Right lobe of liver (tissue), 6 donors: Measurements from ENCODE around the gene FUT6. TPM values are rescaled to one million over a fixed set of nuclear protein-coding genes. Genes with fewer than 3 reads are reported as not detected.

Experiments
- ATAC-seq, 4 donors: fragments of 200-7000 bp; cut with Tn5 transposase; one replicate each; pipeline ENCODE4 v1.9.1; 2020; ENCODE audit warnings: mild to moderate bottlenecking in 4 of 4, moderate library complexity in 4 of 4
- DNase-seq, 3 donors: peaks; one replicate each; pipeline ENCODE4 v3.0.0-alpha.2; 2020
- H3K27ac ChIP-seq, 3 donors: fragments of 200-600 bp; one replicate each; pipeline ENCODE4 v1.8.0; 2022
- H3K27me3 ChIP-seq, 2 donors: fragments of 200-600 bp; one replicate each; pipeline ENCODE4 v1.8.0; 2022
- H3K36me3 ChIP-seq, 4 donors: fragments of 200-600 bp; sonication (generic) in 1 of 4; one replicate each; pipeline versions ENCODE4 v1.5.1 to v1.8.0; 2017 to 2022; ENCODE audit warnings: control low read depth in 1 of 4
- H3K4me1 ChIP-seq, 4 donors: fragments of 200-600 bp; sonication (generic) in 1 of 4; one replicate each; pipeline versions ENCODE4 v1.5.1 to v1.8.0; 2017 to 2022; ENCODE audit warnings: control low read depth in 1 of 4
- H3K4me3 ChIP-seq, 3 donors: fragments of 200-600 bp; one replicate each; pipeline ENCODE4 v1.8.0; 2022
- H3K9me3 ChIP-seq, 4 donors: fragments of 200-600 bp; sonication (generic) in 1 of 4; one replicate each; pipeline versions ENCODE4 v1.5.1 to v1.8.0; 2017 to 2022; ENCODE audit warnings: control low read depth in 1 of 4
- POLR2A ChIP-seq: fragments of 450-650 bp; IDR thresholded peaks from one replicate; pipeline ENCODE4 v1.6.1; 2017; ENCODE audit warnings: antibody characterized with exemption, mild to moderate bottlenecking
- WGBS: methylation state at CpG from one replicate; pipeline ENCODE4 v1.1.6; 2018; ENCODE audit warnings: low coverage, low lambda C conversion rate; ENCODE audit not compliant: insufficient coverage; ENCODE audit errors: missing lambda C conversion rate; 5-methylcytosine and 5-hydroxymethylcytosine counted together
- intact Hi-C, 2 donors: fragments of 100-400 bp; cut with DNase I; formaldehyde crosslinking; loops; one replicate each; pipeline versions ENCODE4 v1.11.2 to v1.14.1; 2022
- total RNA-seq, 6 experiments: library from RNA; depleted of rRNA in 2 of 6; stranded (reverse); fragments of >200 nt in 2 of 6; fragmentation: NEBNext Ultra II Directional in 3 of 6; extraction: Animal tissue kit (Norgen Biotek cat#: 25700) in 3 of 6; gene quantifications; one replicate each; pipeline versions ENCODE4 v1.1.0 to v1.2.4, GENCODE V29; 2016 to 2023
- TF ChIP-seq, protein P1 (sequence below), 4 donors: fragments of 200-600 bp in 3 of 4; fragments of 450-650 bp in 1 of 4; IDR thresholded peaks; one replicate each; pipeline versions ENCODE4 v1.5.1 to v1.8.0; 2016 to 2022; ENCODE audit warnings: antibody characterized with exemption in 4 of 4, mild to moderate bottlenecking in 2 of 4
- donor health status: DM: no; HTN: yes; CAD: no.
- donor health status: DM: no; HTN: no; CAD: no.
- donor health status: DM: no; HTN: no; CAD: no.
- donor health status: DM: no; HTN: yes; CAD: no.
- donor health status: DM: no; HTN: yes; CAD: no.

FUT6 gene
- total RNA-seq, 6 experiments from 2014 or later, result 2.3 to 28.1 (median 9.7) TPM

DNA sequence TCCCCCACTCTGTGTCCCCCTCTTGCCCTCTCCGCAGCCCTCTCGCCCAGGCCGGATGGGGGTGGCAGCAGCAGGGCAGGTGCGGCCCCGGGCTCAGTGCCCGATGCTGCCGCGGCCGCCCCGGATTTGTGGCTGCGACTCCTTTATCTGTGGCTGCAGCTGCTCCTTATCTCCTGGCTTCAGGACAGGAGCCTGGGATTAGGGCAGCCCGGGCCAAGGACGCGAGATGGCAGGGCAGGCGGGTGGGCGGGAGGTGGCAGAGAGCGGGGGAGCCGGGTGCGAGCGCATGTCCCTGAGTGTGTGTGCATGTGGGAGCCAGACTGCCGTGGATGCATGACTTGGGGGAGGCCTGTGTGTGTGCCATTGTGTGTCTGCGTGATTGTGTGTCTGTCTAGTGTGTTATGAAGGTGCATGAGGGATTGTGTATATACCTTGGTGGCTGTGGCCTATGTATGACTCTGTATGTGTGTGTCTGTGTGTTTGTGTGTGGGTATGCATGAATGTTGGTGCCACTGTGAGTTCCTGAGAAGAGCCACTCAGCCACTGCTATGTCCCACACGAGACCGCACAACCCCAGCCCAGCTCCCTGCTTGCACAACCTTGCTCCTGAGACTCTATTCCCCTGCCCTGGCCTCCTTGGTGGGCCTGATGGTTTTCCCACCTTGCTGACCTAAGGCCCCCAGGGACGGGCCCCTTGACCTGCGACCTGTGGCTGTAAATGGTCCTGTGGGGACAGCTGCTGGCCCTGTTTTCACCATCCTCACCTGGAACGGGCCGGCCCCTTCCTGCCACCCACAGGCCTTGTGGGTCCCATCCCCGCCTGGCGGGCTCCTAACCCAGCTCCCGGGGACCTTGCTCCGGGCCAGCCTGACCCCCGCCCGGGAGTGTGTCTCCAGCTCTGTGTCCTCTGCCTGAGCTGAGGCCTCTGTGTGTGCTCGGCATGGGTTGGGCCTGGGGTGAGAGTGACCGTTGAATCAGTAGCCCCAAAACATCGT lies 40.0 kb downstream of the FUT6 start:
- Histone ChIP-seq H3K27ac (peak overlapping the region; percentile 20 to 67 (median 45)), H3K36me3 (no peaks in the 10 kb centered on the region), H3K9me3 (no peaks in the 10 kb centered on the region), H3K4me1 (peaks cover 0 to 49% (median 21%) of the 10 kb centered on the region in 4 donors), H3K4me3 (no peak overlapping the region), H3K27me3 (no peaks in the 10 kb centered on the region)
- 11% methylated on average over 14 of the region's 37 CpGs for WGBS
- DNase-seq (peak; percentile 65 to 80 (median 79)), ATAC-seq (peak; percentile 1 to 35 (median 19))
- intact Hi-C loops, result loop anchor here in 1 of 2 donors (10.0 kb wide), 1 partner anchor 165 kb away; no protein-coding TSS in a partner anchor
- TF ChIP-seq, protein P1, sequence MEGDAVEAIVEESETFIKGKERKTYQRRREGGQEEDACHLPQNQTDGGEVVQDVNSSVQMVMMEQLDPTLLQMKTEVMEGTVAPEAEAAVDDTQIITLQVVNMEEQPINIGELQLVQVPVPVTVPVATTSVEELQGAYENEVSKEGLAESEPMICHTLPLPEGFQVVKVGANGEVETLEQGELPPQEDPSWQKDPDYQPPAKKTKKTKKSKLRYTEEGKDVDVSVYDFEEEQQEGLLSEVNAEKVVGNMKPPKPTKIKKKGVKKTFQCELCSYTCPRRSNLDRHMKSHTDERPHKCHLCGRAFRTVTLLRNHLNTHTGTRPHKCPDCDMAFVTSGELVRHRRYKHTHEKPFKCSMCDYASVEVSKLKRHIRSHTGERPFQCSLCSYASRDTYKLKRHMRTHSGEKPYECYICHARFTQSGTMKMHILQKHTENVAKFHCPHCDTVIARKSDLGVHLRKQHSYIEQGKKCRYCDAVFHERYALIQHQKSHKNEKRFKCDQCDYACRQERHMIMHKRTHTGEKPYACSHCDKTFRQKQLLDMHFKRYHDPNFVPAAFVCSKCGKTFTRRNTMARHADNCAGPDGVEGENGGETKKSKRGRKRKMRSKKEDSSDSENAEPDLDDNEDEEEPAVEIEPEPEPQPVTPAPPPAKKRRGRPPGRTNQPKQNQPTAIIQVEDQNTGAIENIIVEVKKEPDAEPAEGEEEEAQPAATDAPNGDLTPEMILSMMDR (IDR thresholded peaks at IDR 0.05), result no peak
- no peak for TF ChIP-seq POLR2A

DNA sequence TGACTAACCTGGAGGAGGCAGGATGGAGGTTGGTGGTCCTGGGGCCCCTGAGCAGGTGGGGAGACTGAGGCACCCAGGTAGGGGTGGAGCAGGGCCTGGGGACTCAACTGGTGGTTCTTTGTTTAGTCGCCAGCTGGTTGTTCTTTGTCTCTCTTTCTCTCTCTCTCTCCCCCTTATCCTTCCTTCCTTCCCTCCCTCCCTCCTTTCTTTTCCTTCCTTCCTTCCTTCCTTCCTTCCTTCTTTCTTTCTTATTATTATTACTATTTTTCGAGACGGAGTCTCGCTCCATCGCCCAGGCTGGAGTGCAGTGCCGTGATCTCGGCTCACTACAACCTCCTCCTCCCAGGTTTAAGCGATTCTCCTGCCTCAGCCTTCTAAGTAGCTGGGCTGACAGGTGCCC lies 41.3 kb downstream of the FUT6 start:
- 96% methylated on average over 4 of the region's 8 CpGs for WGBS
- Histone ChIP-seq H3K36me3 (no peaks in the 10 kb centered on the region), H3K9me3 (no peaks in the 10 kb centered on the region), H3K27me3 (no peaks in the 10 kb centered on the region), H3K27ac (no peak overlapping the region), H3K4me1 (peaks cover 0 to 46% (median 19%) of the 10 kb centered on the region in 4 donors), H3K4me3 (no peak overlapping the region)
- ATAC-seq (no peak), DNase-seq (no peak)
- TF ChIP-seq, protein P1 (IDR thresholded peaks at IDR 0.05), result no peak
- TF ChIP-seq POLR2A, result no peak
- intact Hi-C loops, result no loop called here

DNA sequence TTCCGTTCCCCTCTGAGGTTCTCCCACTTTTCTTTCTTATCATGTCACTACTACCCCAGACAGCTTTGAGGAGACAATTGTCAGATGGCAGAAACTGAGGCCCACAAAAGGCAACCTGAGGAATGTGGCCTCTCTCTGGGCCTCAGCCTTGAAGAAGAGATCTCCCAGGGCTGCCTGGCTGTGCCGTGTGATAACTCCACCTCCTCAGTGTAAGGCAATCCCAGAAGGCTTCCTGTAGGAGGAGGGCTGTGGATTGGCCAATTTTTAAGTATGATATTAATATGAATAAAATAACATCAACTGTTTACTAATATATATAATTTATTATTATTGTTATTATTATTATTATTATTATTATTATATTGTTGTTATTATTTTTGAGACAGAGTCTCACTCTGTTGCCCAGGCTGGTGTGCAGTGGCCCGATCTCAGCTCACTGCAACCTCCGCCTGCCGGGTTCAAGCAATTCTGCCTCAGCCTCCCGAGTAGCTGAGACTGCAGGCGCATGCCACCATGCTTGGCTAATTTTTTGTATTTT lies 44.1 kb downstream of the FUT6 start:
- H3K9me3 ChIP-seq, result no peaks in the 10 kb centered on the region
- 93% methylated on average over 7 of the region's 7 CpGs for WGBS
- ATAC-seq (no peak), DNase-seq (no peak)
- intact Hi-C loops, result no loop called here
- no peak overlapping the region for H3K27ac ChIP-seq
- no peak for TF ChIP-seq POLR2A
- TF ChIP-seq, protein P1 (IDR thresholded peaks at IDR 0.05), result no peak
- H3K36me3 ChIP-seq, result no peaks in the 10 kb centered on the region
- peaks cover 3 to 30% (median 14%) of the 10 kb centered on the region in 4 donors for H3K4me1 ChIP-seq
- H3K27me3 ChIP-seq, result no peaks in the 10 kb centered on the region
- H3K4me3 ChIP-seq, result no peak overlapping the region

DNA sequence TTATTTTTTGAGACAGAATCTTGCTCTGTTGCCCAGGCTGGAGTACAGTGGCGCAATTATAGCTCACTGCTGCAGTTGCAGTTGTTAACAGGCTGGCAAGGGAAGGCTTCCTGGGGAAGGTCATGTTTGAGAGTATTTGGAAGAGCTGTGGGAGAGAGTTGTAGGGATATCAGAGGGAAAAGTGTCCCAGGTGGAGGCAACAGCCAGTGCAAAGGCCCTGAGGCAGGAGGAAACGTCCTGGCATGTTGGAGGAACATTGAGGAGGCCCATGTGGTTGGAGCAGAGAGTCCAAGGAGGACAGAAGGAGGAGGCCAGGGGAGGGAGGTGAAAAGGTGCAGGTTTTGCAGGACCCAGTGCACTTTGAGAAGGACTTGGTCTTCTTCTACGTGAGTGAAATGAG lies 46.3 kb downstream of the FUT6 start:
- no peak for ATAC-seq
- Histone ChIP-seq H3K9me3 (no peaks in the 10 kb centered on the region), H3K27me3 (no peaks in the 10 kb centered on the region), H3K27ac (no peak overlapping the region), H3K36me3 (peaks cover 0 to 16% (median 7%) of the 10 kb centered on the region in 4 donors), H3K4me1 (peaks cover 0 to 10% (median 1%) of the 10 kb centered on the region in 4 donors), H3K4me3 (no peak overlapping the region)
- intact Hi-C loops, result no loop called here
- WGBS, result 93% methylated on average over 3 of the region's 3 CpGs
- no peak for DNase-seq
- TF ChIP-seq POLR2A, result no peak

- no peak for DNase-seq
- 91% methylated on average over 18 of the region's 18 CpGs for WGBS
- Histone ChIP-seq H3K4me1 (peaks cover 0 to 10% (median 1%) of the 10 kb centered on the region in 4 donors), H3K36me3 (peaks cover 0 to 26% (median 14%) of the 10 kb centered on the region in 4 donors), H3K9me3 (no peaks in the 10 kb centered on the region), H3K27ac (no peak overlapping the region), H3K4me3 (no peak overlapping the region), H3K27me3 (no peaks in the 10 kb centered on the region)
- ATAC-seq, result no peak
- TF ChIP-seq POLR2A, result no peak
- TF ChIP-seq, protein P1 (IDR thresholded peaks at IDR 0.05), result no peak
- intact Hi-C loops, result no loop called here
Observed at GRCh38 chr19:5792224-5792623, 47.3 kb downstream of the FUT6 start.
